SW 1271 (cell line): ENCODE measurements around the gene ENPP6.

Source experiments
- DNase-seq, 2 experiments: peaks; one replicate each; lab custom pipeline; 2025; lab: John Stamatoyannopoulos, UW

The ENPP6 gene

DNA sequence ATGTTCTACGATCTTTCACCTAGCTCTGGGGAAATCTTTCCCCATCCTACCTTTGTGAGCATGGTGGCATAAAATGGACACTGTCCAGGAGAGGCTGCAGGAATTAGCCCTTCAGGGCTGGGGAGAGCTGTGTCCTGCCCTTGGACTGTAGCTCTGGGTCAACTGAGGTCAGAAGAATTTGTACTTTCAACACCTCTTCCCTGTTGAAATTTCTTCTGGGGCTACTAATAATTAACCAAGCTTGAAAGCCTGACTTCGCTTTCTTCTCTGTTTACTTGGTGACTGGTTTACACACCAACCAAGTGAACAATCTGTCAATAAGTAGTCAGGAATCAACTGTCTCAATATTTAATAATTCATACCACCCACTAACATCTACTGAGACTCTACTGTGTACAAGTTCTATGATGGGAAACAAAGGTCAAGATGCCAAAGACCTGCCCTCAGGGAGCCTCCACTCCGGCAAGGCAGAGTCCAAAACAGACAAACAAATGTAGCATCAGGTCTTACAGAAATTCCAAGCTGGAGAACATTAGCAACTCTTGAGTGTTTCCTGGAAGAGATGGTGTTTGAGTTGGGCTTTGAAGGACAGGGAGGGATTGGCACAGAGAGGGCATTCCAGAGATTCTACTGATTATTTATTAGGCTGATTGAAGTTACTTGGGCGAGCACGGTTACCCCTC, 113.1 kb downstream of the ENPP6 start:
- DNase-seq: no peak

DNA sequence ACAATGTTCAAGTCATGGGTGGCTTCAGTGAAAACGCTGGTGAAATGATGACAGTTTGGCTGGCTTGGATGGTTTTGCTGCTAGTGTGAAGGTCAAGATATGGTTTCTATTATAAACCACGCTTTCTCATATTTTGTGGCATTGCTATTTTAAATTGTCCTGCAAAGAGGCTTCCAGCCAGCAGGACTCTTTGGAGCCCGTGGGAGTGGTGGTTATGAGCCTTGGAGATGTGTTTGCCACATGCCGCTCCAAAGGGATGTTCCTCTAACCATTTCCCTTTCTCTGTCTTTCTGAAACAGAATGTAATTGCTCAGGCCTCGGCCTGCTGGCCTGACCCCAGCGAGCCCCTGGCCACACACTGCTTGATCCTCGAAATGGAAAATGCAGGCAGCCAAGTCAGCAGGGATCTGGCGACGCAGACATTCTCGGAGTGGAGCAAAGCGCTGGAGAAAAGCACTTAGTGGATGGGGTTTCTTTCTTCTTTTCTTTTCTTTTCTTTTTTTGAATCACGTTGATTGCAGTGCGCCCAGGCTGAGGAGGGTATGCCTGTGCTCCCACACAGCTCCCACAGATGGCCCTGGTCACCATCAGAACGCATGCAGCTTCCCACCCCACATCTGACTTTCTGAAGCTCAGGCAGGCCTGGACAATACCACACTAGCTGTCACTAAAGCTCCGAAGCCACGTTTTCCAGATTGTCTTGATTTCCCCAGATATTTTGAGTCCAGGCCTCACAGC, 114.0 kb downstream of the ENPP6 start:
- no peak for DNase-seq

DNA sequence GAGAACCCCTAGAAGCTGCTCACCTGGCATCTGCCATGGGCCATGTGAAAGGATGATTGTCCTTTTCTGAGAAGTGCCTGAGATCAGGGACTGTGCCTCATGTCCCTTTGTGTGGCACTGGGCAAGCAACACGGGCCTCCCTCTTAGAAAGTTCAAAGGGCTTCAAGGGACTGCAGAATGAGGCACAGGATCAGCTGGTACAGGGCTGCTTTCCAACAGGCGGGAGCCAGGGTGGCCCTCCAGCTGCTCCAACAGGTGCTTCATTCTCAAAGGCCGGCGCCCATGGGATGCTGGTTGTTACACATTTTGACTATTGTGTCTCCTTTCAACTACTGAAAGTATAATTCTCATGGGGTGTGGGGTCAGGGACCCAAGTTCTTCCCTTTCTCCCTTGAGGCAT, 114.7 kb downstream of the ENPP6 start:
- no peak for DNase-seq

DNA sequence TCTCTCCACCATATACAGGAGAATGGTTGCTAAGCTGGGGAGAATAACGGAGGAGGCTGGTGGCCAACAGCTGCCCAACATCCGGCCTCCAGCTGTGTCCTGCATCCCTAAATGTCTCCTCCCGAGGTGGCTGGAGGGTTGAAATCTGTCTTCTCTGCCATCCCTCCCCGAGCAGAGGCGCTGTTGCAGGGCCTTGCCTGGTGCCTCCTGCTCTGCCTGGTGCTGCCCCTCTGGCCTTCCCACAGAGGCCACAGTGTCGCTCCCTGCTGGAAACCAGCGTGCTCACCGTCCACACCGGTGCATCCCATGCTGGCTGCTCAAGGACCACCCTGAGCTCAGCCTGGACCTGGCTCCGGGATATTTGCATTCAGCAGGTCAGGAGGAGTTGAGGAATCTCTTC, 115.2 kb downstream of the ENPP6 start:
- no peak for DNase-seq

DNA sequence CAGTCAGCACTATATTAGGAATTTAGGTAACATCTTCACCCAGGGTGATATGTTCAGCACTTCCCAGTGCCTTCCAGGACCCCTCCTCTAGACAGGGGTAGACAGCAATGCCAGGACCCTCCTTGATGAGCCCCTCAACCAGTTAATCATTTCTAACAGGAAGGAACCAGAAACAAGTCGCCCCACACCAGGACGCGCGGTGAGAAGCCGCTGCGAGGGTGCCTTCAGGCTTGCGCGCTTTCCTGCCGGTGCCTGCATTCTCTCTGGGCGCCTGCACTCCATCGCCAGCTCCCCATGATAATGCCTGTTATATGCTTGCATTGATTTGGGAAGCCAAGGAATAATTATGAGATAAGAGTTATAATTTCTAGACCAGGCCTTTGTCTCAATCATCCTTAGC, 116.0 kb downstream of the ENPP6 start:
- no peak for DNase-seq

DNA sequence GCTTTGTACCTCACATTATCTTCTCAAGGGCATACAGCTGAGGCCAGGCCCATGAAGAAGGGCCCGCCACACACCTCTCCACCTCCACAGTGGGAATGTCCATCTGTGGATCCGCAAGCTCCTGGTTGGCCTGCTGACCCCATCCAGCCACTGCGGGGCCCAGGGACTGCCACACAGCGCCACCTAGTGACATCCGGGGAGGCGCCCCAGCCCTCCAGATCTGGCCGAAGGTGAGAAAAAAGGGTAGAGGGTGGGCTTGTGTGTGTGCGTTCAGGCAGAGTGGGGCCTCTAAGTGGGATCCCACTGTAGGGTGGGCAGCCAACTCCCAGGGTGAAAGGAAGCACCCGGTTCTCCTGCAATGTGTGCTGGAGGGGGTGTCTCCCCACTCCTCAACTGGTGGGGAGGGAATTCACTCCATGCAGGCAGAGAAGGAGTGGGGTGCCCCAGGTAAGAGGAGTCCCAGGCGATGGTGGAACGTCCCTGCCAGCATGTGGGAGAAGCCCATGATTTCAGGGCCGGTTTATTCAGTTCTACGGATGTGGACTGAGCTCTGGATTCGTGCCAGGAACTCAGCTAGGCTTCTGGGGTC, 117.3 kb downstream of the ENPP6 start:
- peak in 1 of 2 experiments; percentile 2 for DNase-seq

DNA sequence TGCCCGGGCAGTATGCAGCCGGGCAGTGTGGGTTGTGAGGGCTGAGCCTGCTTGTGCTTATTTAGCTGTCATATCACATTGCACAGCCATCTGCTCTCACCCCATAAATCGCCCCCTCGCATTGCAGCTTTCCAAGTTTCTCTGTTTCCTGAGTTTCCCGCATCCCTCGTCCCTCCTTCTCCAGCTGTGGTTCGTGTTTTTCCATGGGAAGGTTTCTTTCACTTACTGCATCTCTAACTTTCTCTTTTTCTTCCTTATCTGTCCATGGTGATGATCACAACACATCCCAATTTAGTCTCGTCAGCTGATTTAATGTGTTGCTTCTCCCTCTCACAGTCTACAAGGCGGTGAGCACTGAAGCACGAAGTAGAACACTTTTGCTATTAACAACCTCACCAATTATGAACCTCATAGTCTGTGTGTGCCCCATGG, 118.1 kb downstream of the ENPP6 start:
- no peak for DNase-seq

DNA sequence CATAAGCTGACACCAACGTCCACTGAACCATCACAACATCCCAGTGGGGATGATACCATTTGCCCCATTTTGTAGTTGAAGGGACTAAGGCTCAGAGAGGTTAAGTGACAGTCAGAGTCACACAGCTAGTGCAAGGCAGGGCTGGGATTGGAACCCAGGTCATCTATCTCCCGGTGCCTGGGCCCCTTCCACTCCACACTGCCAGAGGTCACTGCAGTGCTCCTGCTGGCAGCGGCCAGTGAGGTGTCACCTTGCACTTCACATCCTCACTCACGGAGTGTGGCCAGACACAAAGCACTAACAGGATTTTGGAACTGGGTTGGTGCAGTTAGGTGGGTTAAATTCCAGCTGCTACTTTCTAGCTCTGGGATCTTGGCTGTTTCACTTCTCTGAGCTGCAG, 118.7 kb downstream of the ENPP6 start:
- DNase-seq: no peak

DNA sequence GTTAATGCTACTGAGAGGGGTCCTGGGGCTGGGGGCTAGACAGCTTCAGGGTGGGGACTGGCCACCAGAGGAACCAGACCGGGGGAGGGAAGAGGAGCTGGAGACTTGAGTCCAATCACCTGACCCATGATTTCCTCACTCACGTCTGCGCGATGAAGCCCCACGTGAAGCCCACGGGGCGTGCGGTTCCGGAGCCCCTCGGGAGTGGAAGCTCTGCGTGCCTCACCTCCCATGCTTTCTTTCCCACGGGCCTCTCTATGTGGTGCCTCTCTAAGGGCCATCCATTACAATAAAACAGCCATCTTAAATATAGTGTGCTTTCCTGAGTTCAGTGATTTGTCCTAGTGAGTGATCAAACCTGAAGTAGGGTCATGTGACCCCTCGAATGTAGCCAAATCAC, 119.9 kb downstream of the ENPP6 start:
- DNase-seq: no peak

DNA sequence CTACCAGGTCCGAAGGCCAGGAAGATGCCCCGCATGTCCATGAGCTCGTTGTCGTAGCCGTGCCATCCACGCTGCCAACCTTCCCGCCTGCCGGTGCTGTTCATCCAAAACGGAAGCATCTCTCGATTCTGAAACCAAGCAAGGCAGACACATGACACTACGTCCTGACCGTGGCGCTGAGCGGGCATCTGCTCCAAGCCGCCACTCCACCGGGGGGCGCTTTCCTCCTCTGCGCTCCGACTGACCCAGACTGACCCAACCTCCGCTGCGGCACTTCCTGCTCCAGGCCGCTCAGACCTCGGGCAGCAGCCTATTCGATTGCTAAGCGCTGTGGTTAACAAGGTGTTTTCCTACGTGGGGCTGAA, 120.5 kb downstream of the ENPP6 start:
- DNase-seq: no peak

DNA sequence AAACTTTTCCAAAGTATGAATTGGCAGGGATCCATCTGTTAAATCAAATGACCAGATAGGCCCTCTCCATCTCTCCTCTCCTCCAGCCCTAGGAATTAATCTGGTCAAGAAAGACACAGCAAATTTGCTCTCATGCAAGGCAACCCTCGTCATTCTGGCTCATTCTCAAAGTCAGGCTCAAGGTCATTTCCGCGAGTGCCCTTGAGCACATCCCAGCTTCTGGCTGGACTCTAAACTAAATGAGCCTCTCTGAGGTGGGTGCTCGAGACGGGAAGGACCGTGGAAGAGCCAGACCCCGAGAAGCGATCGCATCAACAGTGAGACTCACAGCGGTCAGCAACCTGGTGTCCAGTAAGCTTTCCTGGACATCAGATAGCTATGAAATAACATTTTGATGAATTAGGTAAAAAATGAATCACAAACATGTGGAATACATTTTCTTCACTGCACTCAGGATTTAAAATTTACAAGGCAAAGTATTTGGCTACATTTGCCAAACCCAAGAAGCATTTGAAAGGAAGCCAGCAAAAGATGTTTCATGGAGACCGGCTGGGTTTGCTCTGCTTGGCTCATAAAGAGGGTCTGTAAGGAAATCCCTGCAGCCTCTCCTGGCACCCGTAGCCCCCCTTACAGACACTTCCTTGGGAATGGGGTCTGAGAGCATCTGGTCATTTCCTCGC, 121.0 kb downstream of the ENPP6 start:
- no peak for DNase-seq

DNA sequence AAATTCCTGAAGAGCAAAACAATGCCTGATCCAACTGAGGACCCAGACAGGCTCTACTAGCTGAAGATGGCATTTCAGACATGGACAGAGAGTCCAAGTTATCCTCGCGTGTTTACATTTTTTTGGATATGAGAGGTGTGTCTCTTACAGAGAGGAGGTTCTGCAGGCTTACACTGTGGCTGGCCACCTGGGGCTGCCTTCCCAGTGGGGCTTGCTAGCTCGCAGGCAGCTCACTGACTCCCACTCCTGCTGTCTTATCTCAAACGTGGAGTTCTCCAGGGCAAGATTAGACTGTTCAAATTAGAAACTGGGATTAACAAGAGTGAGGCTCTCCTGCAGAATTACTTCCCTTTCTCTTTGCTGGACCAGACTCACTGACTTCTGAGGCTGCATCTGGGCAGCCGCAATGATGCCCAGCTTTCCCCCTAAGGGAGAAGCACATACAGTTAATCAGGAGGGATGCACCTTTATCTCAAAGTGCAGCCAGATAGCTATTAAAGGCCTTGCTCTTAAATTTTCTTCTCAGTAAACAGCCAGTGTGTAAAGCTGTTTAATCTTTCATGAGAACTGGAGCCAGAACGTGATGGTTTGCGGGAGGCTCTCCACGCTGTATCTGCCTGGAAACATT, 123.0 kb downstream of the ENPP6 start:
- DNase-seq: no peak

DNA sequence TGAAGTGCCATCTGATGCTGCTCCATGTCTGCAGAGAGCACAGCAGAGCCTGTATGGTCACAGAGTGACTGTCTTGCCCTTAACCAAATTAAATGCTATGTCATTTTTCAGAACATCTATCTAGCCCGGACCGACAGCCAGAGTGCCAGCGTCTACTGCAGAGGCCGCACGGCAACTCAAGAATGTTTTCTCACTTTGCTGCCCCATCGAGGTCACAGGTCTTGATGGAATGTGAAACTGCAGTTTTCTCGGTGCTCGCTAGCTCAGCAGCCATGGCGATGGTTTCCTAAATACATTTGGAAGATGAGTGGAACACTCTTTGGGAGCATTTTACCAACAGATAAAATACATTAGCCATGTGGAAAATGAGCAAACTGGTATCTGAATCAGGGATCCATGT, 125.7 kb downstream of the ENPP6 start:
- no peak for DNase-seq

DNA sequence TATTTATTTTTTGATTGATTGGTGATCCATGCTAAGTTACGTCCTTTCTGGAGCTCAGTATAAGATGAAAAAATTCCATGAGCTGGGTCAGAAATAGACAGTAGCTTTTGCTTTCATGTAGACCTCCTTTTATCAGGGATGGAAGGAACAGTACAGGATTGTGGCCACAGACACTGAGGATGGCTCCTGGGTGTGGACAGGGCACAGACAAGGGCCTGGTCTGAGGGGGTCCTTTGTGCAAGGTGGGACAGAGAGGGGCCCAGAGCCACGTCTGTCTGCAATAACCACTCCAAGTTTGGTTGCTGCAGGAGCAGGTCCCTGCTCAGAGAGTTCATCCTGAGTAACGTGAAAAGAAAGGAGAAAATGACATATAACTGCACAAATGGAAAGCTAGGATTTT, 127.1 kb downstream of the ENPP6 start:
- no peak for DNase-seq

DNA sequence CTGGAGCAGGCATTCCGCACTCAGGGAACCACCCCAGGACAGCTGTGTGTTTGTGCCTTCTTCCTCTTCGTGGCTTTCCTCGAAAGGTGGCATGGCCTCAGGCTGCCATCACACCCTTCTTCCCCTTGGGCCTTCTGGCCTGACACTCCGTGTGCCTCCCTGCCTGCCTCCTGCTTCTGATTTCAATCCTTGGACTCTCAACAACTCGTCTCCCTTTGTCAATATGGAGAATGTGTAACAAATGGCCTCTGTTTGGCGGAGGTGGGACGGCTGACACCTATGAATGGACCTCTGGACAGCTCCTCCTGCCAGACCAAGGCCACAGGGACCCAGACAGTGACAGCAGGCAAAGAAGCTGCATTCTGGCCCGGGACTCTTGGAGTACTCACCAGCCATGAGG, 137.0 kb downstream of the ENPP6 start:
- DNase-seq: no peak

DNA sequence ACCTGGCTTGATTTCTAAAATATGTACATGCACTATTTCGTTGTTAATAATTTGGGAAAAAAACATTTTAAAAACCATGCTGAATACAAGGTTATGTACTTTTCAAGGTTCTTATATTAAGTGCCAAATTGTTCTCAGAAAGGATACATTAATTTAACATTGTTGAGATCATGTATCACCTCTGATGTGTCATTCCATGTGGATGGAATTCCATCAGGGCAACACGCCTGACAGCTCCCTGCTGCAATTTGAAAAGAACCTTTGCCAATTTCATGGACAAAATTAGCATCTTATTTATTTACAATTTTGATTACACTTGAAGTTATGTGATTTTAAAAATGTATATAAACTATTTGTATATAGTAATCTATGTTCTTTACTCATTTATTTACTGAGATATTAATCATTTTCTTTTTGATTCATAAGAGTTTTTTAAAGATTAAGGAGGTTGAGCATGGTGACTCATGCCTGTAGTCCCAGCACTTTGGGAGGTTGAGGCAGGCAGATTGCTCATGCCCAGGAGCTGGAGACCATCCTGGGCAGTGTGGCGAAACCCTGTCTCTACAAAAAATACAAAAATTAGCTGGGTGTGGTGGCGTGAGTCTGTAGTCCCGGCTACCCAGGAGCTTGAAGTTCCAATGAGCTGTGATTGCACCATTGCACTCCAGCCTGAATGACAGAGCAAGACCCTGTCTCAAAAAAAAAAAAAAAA, 142.8 kb downstream of the ENPP6 start:
- DNase-seq: no peak

DNA sequence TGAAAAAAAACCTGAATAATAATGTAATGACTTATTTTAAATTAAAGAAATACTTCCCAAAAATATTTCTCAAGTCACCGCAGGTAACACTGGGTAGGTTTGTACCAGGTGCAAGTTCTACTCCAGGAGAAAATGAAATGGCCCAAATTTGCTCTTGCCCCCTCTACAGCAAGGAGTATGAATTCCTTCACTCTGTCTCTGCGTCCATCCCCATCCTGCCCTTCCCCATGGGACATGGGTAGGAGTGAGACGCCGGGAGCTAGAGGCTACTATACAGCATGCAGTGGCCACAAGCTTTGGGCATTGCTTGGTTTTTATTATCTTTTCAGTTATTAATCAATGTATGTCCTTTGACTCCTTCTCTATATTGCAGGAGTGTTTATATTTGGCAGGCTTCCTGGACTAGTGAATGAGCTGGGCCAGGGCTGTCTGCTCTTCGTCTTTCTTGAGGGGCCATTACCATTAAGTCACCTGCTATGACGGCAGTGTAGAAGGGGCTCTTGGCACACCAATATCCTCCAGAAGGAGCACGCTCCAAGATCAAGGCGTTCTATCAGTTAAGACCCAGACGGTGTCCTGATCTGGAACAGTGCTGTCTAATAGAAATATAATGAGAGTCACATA, 149.6 kb downstream of the ENPP6 start:
- no peak for DNase-seq

DNA sequence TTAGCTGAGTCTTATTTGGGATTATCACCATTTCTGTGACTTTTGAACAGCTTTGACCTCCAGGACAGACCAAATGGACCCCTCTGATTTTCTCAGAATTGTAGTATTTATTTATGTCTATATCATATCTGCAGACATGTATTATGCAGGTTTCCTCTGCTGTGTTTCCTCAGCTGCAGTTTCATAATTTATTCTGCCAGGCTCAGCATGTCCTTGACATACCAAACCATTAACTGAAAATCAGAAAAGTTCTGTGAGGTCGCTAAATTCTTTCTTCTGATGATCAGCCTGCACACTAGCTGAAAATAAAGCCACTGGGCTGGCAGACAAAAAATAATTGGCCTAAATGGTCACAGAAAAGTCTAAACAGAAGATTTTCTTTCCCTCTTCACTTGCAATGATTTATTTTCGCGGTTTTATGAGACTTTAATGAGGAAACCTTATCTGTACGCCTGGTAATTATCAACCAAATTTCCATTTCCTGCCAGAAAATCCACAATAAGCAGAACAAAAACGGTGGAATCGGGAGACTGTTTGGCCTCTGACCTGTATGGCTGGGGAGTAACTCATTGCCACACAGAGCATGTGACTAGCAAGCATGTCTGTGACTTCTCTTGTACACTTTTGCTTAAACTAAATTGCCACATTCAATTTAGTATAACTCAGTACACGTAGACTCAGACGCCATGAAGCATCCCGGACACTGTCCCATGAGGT, 150.9 kb downstream of the ENPP6 start:
- DNase-seq: no peak

DNA sequence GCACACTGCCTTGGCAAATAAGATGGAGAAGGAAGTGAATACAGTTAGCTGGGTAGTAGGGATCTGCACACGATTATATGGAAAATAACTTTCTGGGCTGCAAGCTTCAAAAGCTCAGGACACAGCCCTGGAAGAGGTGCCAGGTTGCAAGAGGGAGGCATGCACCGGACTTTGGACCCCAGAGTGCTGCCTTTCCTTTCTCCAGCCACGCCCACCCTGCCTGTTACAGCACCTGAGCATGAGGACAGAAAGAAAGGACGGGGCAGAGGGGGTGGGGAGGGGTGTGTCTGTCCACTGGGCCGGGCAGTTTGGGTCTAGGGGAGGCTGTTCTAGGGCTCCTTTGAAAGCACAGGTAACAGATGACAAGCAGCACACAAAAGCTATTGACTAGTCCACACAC, 152.8 kb downstream of the ENPP6 start:
- no peak for DNase-seq

DNA sequence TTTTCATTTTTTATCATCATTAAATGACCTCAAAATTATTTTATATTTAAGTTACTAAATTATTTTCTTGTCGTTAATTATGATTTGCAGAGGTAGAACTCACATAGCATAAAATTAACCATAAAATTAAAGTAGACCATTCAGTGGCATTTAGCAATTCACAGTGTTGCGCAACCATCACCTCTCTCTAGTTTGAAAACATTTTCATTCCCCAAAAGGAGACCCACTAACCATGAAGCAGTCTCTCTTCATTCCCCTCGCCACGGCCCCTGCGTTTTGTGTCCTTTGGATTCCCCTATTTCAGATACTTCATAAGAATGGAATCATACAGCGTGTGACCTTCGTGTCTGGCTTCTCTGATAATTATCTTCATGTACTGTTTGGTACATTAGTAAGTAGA, 154.9 kb downstream of the ENPP6 start:
- DNase-seq: no peak

DNA sequence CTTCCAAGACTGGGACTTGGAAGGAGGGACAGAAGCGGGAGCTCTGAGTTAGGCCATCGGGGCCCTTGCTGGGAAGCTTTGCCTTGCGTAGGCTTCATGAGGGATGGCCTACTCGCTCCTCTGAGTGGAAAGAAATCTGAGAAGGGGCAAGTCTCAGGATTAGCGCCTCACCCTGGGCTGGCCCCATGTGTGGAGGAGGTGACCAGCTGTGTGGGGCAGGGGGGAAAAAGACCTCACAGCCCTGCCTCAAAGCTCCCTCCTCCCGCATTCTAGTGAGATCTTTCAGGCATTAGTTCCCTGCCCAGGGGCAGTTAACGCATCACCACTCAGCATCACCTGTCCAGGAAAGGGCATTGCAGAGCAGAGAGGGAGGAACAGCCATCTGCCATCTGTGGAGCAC, 156.1 kb downstream of the ENPP6 start:
- DNase-seq: no peak
